NCI-H1417 treated with DMSO at 0.1 percent for 48 hours (cell line): Measurements from ENCODE around the gene MEF2C.
"Not testable (repeated sequence)": the region's sequence is repeated elsewhere in the genome, so short reads cannot be mapped to it uniquely, and the experiment has no call there.

Experiments used
- DNase-seq: peaks from one replicate; lab custom pipeline; 2025; lab: John Stamatoyannopoulos, UW

The MEF2C gene

DNA sequence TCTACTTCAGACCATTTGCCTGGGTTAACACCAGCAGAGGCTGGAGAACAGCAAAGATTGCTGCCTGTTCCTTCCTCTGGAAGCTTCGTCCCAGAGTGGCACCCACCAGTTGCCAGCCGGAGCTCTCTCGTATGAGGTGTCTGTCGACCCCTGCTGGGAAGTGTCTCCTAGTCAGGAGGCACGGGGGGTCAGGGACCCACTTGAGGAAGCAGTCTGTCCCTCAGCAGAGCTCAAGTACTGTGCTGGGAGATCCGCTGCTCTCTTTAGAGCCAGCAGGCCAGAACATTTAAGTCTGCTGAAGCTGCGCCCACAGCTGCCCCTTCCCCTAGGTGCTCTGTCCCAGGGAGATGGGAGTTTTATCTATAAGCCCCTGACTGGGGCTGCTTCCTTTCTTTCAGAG, 84.1 kb downstream of the MEF2C start:
- not testable (repeated sequence) for DNase-seq

DNA sequence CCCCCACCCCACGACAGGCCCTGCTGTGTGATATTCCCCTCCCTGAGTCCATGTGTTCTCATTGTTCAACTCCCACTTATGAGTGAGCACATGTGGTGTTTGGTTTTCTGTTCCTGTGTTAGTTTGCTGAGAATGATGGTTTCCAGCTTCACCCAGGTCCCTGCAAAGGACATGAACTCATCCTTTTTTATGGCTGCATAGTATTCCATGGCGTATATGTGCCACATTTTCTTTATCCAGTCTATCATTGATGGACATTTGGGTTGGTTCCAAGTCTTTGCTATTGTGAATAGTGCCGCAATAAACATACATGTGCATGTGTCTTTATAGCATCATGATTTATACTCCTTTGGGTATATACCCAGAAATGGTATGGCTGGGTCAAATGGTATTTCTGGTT, 89.2 kb downstream of the MEF2C start:
- DNase-seq: not testable (repeated sequence)

- no peak for DNase-seq
These were observed 90.7 kb downstream of the MEF2C start for GRCh38 chr5:88792144-88792840.

DNA sequence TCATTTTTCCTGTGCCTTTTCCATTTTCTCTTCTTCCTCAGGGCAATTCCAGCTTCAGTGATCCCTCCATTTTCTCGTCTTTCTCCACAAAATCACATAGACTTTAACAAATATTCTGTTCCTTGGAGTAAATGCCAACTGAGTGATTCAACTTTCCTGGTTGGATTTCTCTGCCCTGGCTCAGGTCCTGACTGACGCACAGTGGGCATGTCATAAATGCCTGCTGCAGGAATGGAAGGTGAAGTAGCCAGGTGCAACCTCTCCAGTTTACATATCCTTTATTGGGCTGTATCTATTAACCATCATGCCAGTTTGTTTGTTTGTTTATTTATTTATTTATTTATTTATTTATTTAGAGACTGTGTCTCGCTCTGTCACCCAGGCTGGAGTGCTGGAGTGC, 95.1 kb downstream of the MEF2C start:
- DNase-seq: no peak

- no peak for DNase-seq
These were observed 96.2 kb downstream of the MEF2C start for GRCh38 chr5:88786789-88787188.

- no peak for DNase-seq
These were observed 97.0 kb downstream of the MEF2C start for GRCh38 chr5:88785746-88786565.

DNA sequence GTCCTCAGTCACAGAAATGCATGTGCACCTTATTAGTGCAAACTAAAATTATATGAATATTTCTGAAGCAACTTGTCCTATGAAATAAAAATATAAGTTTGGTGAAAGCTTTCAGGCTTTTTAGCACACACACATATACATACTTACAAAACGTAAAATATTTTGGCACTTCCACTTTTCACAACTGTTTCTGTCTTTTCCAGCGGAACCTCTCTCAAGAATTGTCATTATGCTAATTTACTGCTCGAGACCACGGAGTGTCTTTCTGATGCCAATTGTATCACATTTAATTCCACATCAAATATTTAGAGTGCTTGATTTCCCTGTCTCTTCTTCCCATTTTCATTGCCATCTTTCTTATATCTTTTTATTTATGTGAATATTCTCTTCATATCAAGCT, 100.4 kb downstream of the MEF2C start:
- no peak for DNase-seq

- DNase-seq: no peak
These were observed 102.2 kb downstream of the MEF2C start for GRCh38 chr5:88780736-88781135.

GRCh38 chr5:88778736-88779135, 104.2 kb downstream of the MEF2C start:
- DNase-seq: no peak

DNA sequence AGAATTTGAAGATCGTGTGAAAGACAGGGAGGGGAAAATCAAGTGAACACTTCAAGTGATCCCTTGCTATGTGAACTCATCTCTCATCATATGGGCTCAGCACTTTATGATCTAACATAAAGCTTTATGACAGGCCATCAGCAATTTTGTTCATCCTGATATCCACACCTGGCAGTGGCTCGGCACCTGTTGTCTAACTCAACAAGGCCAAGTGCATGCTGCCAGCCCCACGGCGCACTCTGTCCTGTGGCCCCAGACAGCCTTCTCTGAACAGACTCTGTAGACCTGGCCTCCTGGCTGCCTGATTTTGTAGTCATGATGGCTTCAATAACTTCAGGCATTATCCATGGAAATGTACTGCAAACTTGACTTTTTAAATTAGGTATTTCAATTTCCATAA, 106.3 kb downstream of the MEF2C start:
- DNase-seq: no peak

DNA sequence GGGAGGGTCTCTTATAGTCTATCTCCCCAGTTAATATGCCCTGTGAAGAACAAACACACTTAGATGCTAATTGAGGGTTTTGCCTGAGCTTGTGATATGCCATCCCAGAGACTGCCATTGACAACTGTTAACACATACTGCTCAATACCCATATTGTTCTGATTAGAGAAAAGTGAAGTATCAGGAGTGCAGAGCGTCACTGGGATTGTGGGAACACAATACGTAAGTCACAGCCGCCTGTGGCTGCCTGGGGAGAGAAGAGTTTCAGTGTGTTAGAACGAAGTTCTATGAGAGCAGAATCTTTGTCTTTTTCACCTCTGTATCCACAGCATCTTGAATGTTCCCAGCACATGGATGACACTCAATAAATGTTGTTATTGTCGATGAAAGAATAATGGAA, 110.2 kb downstream of the MEF2C start:
- DNase-seq: no peak

DNA sequence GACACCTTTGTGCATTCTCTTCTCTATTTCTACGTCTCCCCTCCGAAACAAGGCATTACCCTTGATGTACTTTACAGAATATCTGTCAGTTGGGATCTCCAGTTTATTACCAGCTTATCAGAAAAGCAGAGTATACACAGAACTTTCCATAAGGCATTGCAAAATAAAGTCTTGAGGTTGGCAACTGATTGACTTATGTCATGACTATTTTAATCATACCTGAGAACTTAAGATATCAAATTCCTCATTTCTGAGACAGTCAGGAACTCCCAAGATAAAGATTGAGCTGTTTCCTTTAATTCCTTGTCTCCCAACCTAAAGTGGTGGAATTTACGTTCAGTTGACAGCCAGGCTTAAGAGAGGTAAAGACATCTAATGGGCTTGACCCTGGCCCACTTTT, 110.9 kb downstream of the MEF2C start:
- no peak for DNase-seq

DNA sequence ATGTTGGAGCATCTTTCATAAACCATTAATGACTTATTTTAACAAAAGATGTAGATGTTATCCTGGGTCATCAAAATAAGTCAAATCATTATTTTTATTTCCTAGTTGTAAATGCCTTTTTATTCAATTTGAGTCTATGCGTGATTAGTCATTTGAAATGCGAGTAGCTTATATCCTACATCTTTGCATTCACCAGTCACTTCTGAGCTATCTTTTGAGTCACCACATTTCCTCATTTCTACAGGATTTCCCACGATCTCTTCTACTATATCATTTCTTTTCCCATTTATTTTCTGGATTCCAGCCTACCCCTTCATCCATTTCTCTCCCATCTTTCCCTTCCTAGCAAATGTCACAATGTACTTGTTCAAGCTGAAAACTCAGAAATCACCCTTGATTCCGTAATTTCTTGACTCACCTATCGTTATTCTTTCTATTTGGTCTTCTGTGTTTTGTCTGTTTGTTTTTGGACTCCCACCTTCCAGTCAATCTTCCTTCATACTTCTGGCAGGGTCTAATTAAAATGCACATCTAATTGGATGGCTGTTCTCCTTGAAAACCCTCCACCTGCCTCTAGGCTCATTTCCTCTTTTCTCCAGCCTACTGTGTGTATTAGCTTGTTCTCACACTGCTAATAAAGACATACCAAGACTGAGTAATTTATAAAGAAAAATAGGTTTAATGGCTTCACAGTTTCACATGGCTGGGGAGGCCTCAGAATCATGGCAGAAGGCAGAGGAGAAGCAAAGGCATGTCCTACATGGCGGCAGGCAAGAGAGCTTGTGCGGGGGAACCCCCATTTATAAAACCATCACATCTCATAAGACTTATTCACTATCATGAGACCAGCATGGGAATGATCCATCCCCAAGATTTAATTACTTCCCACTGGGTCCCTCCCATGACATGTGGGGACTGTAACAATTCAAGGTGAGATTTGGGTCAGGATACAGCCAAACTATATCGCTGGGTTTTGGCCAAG, 112.4 kb downstream of the MEF2C start:
- DNase-seq: no peak

DNA sequence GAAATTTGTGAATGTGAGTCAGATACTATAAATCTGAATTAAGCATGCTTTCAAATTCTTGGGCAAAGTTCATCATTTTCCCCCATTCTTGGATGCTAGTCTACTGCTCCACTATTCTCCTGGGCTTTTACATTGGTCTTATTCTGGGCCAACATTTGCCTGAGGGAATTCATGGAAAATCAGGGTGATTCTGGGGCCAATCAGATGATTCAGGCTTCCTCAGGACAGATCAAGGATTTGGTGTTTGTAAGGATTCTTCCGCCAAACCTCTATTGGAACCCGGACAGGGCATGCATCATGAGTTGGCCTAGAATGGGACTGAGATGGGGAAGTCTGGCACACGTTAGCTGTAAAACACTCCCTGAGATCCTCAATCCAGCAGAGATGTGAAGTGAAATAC, 113.8 kb downstream of the MEF2C start:
- DNase-seq: no peak

- DNase-seq: no peak
These were observed 114.6 kb downstream of the MEF2C start for GRCh38 chr5:88768411-88768810.

DNA sequence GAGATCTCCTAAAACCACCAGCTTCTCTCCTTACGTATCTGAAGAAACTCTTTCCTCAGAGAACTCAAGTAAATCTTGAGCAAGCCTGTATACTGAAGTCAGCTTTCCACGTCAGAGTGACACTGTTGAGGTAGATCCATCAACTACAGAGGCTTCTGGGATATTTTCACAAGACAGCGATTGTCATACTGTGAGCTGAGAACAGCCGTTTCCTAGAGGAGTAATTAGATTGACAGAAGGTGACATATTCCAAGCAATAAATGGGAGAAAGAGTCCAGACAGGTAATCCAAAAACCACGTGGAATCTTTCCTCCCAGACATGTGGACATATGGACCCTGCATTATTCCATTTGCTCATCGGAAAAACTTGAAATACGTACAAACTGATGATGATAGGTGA, 117.2 kb downstream of the MEF2C start:
- no peak for DNase-seq

DNA sequence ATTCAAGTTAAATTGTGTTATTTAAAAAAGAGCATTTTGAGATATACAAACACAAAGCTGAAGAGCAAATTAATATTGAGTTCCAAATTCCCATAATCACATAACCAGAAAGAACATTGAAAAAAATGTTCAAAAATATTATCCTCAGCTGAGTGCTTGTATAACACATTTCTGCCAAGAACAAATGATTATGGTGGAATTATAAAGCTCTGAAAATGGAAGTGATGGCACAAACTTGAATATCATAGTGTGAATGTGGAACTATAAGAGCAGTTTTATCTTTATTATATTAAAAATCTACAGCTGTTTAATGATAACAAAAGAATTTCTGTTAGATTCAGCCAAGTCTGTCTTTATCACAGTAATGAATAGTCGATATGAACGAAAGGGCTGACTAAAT, 117.8 kb downstream of the MEF2C start:
- no peak for DNase-seq

GRCh38 chr5:88761939-88762338, 121.0 kb downstream of the MEF2C start:
- no peak for DNase-seq

DNA sequence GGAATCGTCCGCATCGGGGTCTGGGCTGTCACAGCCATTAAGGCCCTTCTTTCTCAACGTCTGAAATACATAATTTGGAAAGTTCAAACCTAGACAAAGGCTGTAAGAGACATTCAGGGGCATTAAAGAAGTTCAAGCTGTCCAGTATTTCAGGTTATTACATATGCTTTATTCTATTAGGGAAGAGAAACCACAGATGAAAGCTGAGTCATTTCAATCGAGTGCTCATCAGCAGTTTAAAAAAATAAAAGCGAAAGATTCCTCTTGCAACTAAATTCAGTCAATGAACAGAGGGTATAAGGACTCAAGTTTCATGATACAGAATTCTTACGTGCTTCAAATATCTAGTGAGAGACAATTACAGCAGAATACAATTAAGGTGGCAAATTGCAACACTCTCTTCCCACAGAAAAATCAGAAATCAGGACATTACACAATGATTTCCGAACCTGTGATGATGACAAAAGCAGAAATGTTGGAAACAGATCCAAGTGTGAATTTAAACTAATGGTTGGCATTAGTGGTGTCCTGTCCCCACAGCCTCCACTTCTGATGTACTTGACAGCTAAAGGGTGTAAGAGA, 121.6 kb downstream of the MEF2C start:
- no peak for DNase-seq

- DNase-seq: no peak
These were observed 122.5 kb downstream of the MEF2C start for GRCh38 chr5:88760527-88760926.

GRCh38 chr5:88758591-88758990, 124.4 kb downstream of the MEF2C start:
- no peak for DNase-seq

DNA sequence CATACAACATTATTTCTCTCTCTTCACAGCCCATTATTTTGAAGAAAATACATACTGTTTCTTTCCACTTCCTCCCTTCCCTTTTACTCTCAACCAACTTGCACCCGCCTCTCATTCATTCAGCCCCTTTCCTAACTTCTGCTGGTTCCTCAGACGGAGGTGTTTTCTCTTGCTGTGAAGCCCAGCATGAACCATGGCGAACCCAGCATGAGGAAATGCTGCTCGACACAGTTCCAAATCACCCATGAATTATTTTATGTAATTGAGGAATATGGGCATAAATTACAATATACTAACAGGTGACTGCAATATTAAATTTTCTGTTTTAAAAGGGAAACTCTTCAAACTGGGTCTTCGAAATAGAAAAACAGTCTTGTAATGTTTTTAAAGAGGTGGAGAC, 124.8 kb downstream of the MEF2C start:
- no peak for DNase-seq
